GM12878 (cell line): ENCODE measurements around the gene SNX11.

Source experiments
- EP300 ChIP-seq, 2 experiments: fragments of 150-350 bp in 1 of 2; IDR thresholded peaks; 2 replicates each; pipeline ENCODE4 v1.6.1; 2011 to 2012; ENCODE audit warnings: low read depth in 2 of 2, low read length in 2 of 2, borderline replicate concordance in 1 of 2, improper control_type of control experiment in 1 of 2, inconsistent platforms in 1 of 2; ENCODE audit not compliant: control insufficient read depth in 1 of 2
- GABPA ChIP-seq: IDR thresholded peaks from 2 replicates; pipeline ENCODE4 v1.6.1; 2014; ENCODE audit warnings: antibody characterized with exemption, low read depth, mild to moderate bottlenecking, inconsistent platforms
- KDM1A ChIP-seq: fragments of 200-600 bp; sonication (generic); IDR thresholded peaks from 2 replicates; pipeline ENCODE4 v1.6.1; 2016; ENCODE audit warnings: borderline replicate concordance
- RAD21 ChIP-seq: IDR thresholded peaks from 2 replicates; pipeline ENCODE4 v1.6.1; 2011; ENCODE audit warnings: mild to moderate bottlenecking, low read depth, low read length, moderate library complexity; ENCODE audit not compliant: insufficient read depth
- SMC3 ChIP-seq: IDR thresholded peaks from 2 replicates; pipeline ENCODE4 v1.6.1; 2011; ENCODE audit warnings: low read length, improper control_type of control experiment, borderline replicate concordance
- WRNIP1 ChIP-seq: IDR thresholded peaks from 2 replicates; pipeline ENCODE4 v1.6.1; 2011; ENCODE audit warnings: low read depth, low read length, improper control_type of control experiment, borderline replicate concordance
- TF ChIP-seq, protein P1 (sequence below): IDR thresholded peaks from 2 replicates; pipeline ENCODE4 v1.6.1; 2012; ENCODE audit warnings: low read depth, low read length, improper control_type of control experiment

DNA sequence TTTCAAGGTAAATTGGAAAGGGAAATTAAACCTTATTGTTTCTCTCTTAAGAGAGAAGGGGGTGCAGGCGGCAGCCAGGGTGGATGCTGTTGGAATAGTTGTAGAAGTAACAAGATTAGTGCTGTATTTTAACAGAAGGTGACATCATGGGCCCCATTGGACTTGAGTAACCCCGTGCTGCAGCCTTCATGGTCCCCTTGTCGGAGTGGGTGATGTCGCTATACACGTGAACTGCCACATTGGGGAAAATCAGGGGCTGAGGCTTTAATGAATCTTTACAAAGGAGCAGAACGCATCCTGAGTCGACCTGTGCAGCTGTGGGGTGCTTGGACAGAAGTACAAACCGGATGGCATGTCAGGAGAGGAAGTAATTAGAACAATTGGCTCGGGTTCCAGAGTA, 3.2 kb downstream of the SNX11 start:
- no peak for TF ChIP-seq EP300 (IDR thresholded peaks at IDR 0.05; ENCODE audit: borderline replicate concordance in 1 of 2, control insufficient read depth in 1 of 2, low read depth in 2 of 2, low read length in 2 of 2)
- TF ChIP-seq, protein P1, sequence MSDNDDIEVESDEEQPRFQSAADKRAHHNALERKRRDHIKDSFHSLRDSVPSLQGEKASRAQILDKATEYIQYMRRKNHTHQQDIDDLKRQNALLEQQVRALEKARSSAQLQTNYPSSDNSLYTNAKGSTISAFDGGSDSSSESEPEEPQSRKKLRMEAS, result no peak
- TF ChIP-seq RAD21, result no peak
- no peak for TF ChIP-seq SMC3
- no peak for TF ChIP-seq WRNIP1
- no peak for TF ChIP-seq KDM1A
- no peak for TF ChIP-seq GABPA
